Measurements from ENCODE around the gene NEUROD2.

NEUROD2 gene

DNA sequence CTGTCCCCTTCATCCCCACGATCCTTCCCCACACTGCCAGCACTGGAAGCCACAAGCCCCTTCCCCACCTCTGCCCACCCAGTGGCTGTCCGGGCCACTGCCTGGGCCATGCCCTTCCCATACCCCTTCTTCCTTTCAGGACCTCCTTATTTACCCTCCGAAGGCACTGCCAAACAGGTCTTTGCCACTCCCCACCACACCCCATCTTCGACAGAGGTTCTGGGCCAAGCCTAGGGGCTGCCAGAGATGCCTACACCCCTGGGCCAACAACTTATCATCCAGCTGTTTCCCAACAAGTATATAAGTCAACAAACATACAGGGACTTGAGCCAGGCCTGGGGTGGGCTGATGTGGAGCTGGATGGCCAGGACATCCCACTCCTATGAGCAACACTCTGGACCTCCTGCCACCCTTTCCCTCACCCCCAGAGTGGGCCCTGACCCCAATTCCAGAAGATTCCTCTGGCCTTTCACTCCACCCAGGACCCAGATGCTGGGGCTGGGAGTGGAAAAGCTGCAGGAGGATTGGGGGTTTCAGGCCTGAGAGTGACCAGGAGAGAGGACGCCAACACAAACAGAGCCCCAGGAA lies 17.6 kb upstream of the NEUROD2 start:
- no peak for TF ChIP-seq CTCF (IDR thresholded peaks at IDR 0.05; ENCODE audit: low read length, missing control alignments)
- no peak for DNase-seq (ENCODE audit: low read depth)
- no peak overlapping the region for H3K4me3 ChIP-seq (replicated peaks; ENCODE audit: low read depth, low read length)

DNA sequence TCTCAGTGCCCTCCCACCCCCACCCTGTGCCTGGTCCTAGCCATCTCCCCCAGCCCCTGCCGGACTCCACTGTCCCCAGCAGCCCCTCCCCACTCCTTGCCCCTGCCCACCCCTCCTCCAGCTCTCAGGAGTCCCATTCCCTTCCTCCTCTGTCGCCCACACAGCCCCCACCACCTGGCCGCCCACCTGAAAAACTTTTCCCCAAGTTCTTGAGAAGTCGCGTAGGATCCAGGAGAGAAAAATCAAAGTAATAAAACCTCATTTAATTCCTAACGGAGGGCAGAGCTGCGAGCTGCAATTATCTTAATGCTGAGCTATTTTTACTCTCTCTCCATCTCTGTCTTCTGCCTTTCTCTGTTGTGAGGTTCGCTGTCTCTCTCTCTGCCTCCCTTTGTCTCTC lies 16.6 kb upstream of the NEUROD2 start:
- no peak overlapping the region for H3K4me3 ChIP-seq (replicated peaks; ENCODE audit: low read depth, low read length)
- DNase-seq (ENCODE audit: low read depth): no peak
- TF ChIP-seq CTCF (IDR thresholded peaks at IDR 0.05; ENCODE audit: low read length, missing control alignments): no peak

DNA sequence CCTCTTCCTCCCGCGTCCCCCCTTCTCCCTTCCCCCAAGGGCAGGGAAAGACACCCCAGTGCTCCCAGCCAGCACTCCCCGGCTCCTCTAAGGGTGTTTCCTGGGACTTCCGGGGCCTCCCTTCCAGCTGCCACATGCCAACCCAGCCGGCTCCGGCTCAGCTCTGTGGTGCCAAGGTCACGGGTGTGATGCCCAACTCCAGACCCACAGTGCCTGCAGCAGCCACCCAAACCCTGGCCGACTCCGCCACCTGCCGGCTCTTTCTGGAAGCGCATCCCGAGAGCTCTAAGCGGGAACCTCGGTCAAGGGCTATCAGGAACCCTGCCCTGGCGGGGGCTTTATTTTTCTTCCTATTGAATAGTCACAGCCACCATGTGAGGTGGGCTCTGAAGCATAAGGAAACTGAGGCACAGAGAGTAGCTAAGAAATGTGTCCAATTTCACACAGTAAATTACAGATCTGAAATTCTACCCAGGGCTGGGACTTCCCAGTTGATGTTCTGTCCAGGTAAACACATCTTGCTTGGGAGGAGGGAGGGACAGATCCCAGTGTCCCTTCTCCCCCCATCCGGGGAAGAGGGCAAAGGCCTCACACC lies 15.7 kb upstream of the NEUROD2 start:
- H3K4me3 ChIP-seq (replicated peaks; ENCODE audit: low read depth, low read length): no peak overlapping the region
- TF ChIP-seq CTCF (IDR thresholded peaks at IDR 0.05; ENCODE audit: low read length, missing control alignments): peak; percentile 93
- DNase-seq (ENCODE audit: low read depth): peak; percentile 61

DNA sequence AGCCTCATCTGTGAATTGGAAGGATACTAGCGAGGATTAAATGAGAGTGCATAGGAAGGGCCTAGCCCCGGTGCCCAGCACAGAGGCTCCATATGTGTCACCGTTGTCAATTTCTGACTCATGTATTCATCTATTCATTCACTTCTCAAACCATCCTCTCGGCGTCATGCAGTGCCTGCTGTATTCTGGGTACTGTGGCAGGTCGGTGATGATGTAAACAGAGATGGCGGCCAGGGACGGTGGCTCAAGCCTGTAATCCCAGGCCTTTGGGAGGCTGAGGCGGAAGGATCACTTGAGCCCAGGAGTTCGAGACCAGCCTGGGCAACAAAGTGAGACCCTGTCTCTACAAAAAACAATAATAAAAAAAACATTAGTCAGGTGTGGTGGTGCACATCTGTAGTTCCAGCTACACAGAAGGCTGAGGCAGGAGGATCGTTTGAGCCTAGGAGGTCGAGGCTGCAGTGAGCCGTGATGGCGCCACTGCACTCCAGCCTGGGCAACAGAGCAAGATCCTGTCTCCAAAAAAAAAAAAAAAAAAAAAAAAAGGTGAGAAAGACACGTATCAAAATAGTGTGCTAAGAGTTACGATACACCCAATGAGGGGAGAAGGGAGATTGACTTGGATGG lies 14.8 kb upstream of the NEUROD2 start:
- DNase-seq (ENCODE audit: low read depth): no peak
- no peak for TF ChIP-seq CTCF (IDR thresholded peaks at IDR 0.05; ENCODE audit: low read length, missing control alignments)
- no peak overlapping the region for H3K4me3 ChIP-seq (replicated peaks; ENCODE audit: low read depth, low read length)

- DNase-seq (ENCODE audit: low read depth): peak; percentile 81
- no peak for TF ChIP-seq CTCF (IDR thresholded peaks at IDR 0.05; ENCODE audit: low read length, missing control alignments)
- no peak overlapping the region for H3K4me3 ChIP-seq (replicated peaks; ENCODE audit: low read depth, low read length)
Measured at GRCh38 chr17:39621523-39622379, 14.0 kb upstream of the NEUROD2 start.

GRCh38 chr17:39619786-39620101 lies 12.0 kb upstream of the NEUROD2 start:
- DNase-seq (ENCODE audit: low read depth): no peak

More at GRCh38 chr17:39619786-39620101, 12.0 kb upstream of the NEUROD2 start:
- no peak overlapping the region for H3K4me3 ChIP-seq (replicated peaks; ENCODE audit: low read depth, low read length)
- TF ChIP-seq CTCF (IDR thresholded peaks at IDR 0.05; ENCODE audit: low read length, missing control alignments): no peak

Data from fibroblast of pulmonary artery (primary cell).